ENCODE measurements around the gene C19orf47. TPM values are rescaled to one million over a fixed set of nuclear protein-coding genes. Genes with fewer than 3 reads are reported as not detected.
"Not testable (repeated sequence)": the region's sequence is repeated elsewhere in the genome, so short reads cannot be mapped to it uniquely, and the experiment has no call there.

Gene C19orf47
- total RNA-seq, 4 donors from 2014 or later = 4.7 to 27.0 (median 12.8) TPM

- H3K9me3 ChIP-seq = no peaks in the 10 kb centered on the region
- H3K27ac ChIP-seq = no peak overlapping the region
- H3K27me3 ChIP-seq = no peaks in the 10 kb centered on the region
- WGBS, 2 donors = 94 to 97% methylated on average over 15 of the region's 15 CpGs
- H3K4me1 ChIP-seq = no peaks in the 10 kb centered on the region
- peaks cover 0 to 80% (median 18%) of the 10 kb centered on the region in 3 donors for H3K36me3 ChIP-seq
- TF ChIP-seq CTCF (IDR thresholded peaks at IDR 0.05) (no peak), POLR2A (IDR thresholded peaks at IDR 0.05) (no peak), EP300 (IDR thresholded peaks at IDR 0.05) (no peak)
- no peak for DNase-seq (ENCODE audit: low spot score in 2 of 2)
- H3K4me3 ChIP-seq = no peak overlapping the region
These were observed 12.2 kb downstream of the C19orf47 start for GRCh38 chr19:40335855-40336600.

- H3K27me3 ChIP-seq = no peaks in the 10 kb centered on the region
- H3K36me3 ChIP-seq = peaks cover 0 to 81% (median 18%) of the 10 kb centered on the region in 3 donors
- TF ChIP-seq EP300 (IDR thresholded peaks at IDR 0.05) (no peak), POLR2A (IDR thresholded peaks at IDR 0.05) (no peak), CTCF (IDR thresholded peaks at IDR 0.05) (no peak)
- no peaks in the 10 kb centered on the region for H3K9me3 ChIP-seq
- no peak overlapping the region for H3K4me3 ChIP-seq
- H3K4me1 ChIP-seq = no peaks in the 10 kb centered on the region
- H3K27ac ChIP-seq = no peak overlapping the region
- DNase-seq (ENCODE audit: low spot score in 2 of 2) = no peak
These were observed 13.1 kb downstream of the C19orf47 start for GRCh38 chr19:40335101-40335500.

GRCh38 chr19:40333083-40333482 lies 15.1 kb downstream of the C19orf47 start:
- H3K9me3 ChIP-seq; H3K4me3 ChIP-seq; H3K27ac ChIP-seq; H3K27me3 ChIP-seq; DNase-seq (ENCODE audit: low spot score in 2 of 2); H3K4me1 ChIP-seq: not testable (repeated sequence)
- WGBS, 2 donors = 90 to 94% methylated on average over 6 of the region's 6 CpGs
- peaks cover 0 to 85% (median 18%) of the 10 kb centered on the region in 3 donors for H3K36me3 ChIP-seq

- H3K27me3 ChIP-seq = no peaks in the 10 kb centered on the region
- H3K9me3 ChIP-seq = no peaks in the 10 kb centered on the region
- H3K4me1 ChIP-seq = no peaks in the 10 kb centered on the region
- TF ChIP-seq EP300 (IDR thresholded peaks at IDR 0.05) = no peak
- TF ChIP-seq POLR2A (IDR thresholded peaks at IDR 0.05) = no peak
- TF ChIP-seq CTCF (IDR thresholded peaks at IDR 0.05) = no peak
- no peak overlapping the region for H3K4me3 ChIP-seq
- WGBS, 2 donors = 55 to 75% methylated on average over 6 of the region's 6 CpGs
- peaks cover 0 to 89% (median 21%) of the 10 kb centered on the region in 3 donors for H3K36me3 ChIP-seq
- no peak overlapping the region for H3K27ac ChIP-seq
- no peak for DNase-seq (ENCODE audit: low spot score in 2 of 2)
These were observed 15.5 kb downstream of the C19orf47 start for GRCh38 chr19:40332669-40333068.

GRCh38 chr19:40331052-40331451 lies 17.1 kb downstream of the C19orf47 start:
- H3K9me3 ChIP-seq = no peaks in the 10 kb centered on the region
- H3K36me3 ChIP-seq = peaks cover 0 to 98% (median 26%) of the 10 kb centered on the region in 3 donors
- no peak for TF ChIP-seq EP300 (IDR thresholded peaks at IDR 0.05)
- no peak for TF ChIP-seq POLR2A (IDR thresholded peaks at IDR 0.05)
- TF ChIP-seq CTCF (IDR thresholded peaks at IDR 0.05) = no peak
- H3K27ac ChIP-seq = no peak overlapping the region
- H3K4me1 ChIP-seq = no peaks in the 10 kb centered on the region
- H3K4me3 ChIP-seq = no peak overlapping the region
- H3K27me3 ChIP-seq = no peaks in the 10 kb centered on the region
- 94 to 96% methylated on average over 5 of the region's 5 CpGs for WGBS, 2 donors
- no peak for DNase-seq (ENCODE audit: low spot score in 2 of 2)

Measured in tibial nerve (tissue), 4 donors.